ENCODE results near the gene EDARADD. TPM values are rescaled to one million over a fixed set of nuclear protein-coding genes. Genes with fewer than 3 reads are reported as not detected.

EDARADD gene
- total RNA-seq, 1 experiment from 2014 or later, result not detected

DNA sequence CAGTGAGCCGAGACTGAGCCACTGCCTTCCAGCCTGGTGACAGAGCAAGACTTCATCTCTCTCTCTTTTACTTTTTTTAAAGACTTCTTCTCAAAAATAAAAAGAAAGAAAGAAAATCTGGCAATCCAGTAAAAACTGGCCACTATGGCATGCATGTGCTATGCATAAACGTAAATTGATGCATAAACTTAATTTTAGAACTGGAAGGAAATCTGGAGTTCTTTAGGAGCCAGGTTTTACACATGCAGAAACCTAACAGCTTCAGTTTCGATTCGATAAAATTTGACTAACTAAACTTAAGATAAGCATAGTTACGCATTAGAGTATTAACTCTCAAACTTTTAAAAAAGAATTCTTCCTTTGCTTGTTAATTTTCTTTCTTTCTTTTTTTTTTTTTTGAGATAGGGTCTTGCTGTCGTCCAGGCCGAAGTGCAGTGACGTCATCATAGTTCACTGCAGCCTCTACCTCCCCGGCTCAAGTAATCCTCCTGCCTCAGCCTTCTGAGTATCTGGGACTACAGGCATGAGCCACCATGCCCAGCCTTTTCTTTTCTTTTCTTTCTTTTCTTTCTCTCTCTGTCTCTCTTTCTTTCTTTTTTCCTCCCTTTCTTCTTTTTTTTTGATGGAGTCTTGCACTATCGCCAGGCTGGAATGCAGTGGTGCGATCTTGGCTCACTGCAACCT, 117.8 kb downstream of the EDARADD start:
- no peaks in the 10 kb centered on the region for H3K27me3 ChIP-seq (replicated peaks)
- H3K36me3 ChIP-seq, result no peaks in the 10 kb centered on the region
- H3K27ac ChIP-seq, result no peak overlapping the region
- H3K4me1 ChIP-seq (replicated peaks), result peaks cover 19% of the 10 kb centered on the region
- no peak for DNase-seq (ENCODE audit: low read depth in 1 of 2, low spot score in 2 of 2)
- H3K9me3 ChIP-seq (replicated peaks), result no peaks in the 10 kb centered on the region
- H3K4me3 ChIP-seq, result no peak overlapping the region

DNA sequence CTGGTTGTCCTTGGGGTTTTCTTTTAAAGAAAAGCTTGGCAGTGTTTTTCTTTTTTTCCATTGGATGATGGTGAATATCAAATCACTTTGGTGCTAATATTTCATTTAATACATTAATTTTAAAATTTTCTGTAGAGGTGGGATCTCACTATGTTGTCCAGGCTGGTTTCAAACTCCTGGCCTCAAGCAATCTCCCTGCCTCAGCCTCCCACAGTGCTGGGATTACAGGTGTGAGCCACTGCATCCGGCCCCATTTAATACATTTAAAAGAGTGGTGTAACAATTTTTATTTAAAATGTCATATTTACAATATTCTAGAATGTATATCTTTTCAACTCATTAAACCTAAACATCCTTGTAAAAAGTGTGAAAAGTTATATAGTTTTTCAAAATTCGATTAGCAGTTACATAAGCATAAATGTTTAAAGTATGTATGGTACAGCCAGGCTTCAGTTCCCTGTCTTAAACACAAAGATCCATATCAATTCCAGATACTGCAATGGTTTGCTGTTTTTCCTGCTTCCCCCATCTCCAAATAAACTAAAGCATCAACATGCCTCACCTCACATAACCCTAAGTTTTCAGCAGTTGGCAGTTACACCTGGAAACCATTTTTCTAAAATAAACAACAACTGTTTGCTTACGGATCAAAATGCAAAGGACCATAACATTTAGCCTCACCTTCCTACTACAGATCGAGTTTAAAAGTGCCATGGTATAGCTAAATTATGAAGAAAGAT, 120.8 kb downstream of the EDARADD start:
- Histone ChIP-seq H3K27me3 (replicated peaks) (no peaks in the 10 kb centered on the region), H3K4me1 (replicated peaks) (peaks cover 22% of the 10 kb centered on the region), H3K9me3 (replicated peaks) (no peaks in the 10 kb centered on the region), H3K4me3 (no peak overlapping the region), H3K27ac (no peak overlapping the region), H3K36me3 (no peaks in the 10 kb centered on the region)
- no peak for DNase-seq (ENCODE audit: low read depth in 1 of 2, low spot score in 2 of 2)

DNA sequence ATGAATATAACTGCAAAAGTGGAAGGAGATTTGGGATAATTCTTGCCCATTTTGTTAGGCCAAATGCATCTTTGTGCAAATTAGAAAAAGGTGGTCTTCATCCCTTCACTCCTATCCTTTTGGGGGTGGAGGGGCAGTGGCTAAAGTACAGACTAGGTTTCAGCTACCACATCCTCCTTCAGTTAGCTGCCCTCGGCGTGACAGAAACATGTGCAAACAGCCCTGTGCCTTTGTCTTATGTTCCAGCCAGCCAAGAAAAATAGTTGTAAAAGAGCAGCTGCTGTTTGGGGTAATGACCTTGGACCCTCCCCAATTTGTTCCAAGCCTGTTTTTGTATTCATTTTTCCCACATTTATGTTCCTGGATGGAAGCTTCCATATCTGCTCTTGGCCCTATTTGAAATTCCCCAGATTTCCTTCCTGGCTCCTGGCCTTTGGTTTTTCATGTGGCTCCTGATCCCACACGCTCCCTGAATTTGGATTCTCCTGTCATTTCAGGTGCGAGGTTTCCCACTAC, 121.4 kb downstream of the EDARADD start:
- Histone ChIP-seq H3K27ac (no peak overlapping the region), H3K4me1 (replicated peaks) (peaks cover 22% of the 10 kb centered on the region), H3K4me3 (no peak overlapping the region), H3K36me3 (no peaks in the 10 kb centered on the region), H3K27me3 (replicated peaks) (no peaks in the 10 kb centered on the region), H3K9me3 (replicated peaks) (no peaks in the 10 kb centered on the region)
- DNase-seq (ENCODE audit: low read depth in 1 of 2, low spot score in 2 of 2), result no peak

DNA sequence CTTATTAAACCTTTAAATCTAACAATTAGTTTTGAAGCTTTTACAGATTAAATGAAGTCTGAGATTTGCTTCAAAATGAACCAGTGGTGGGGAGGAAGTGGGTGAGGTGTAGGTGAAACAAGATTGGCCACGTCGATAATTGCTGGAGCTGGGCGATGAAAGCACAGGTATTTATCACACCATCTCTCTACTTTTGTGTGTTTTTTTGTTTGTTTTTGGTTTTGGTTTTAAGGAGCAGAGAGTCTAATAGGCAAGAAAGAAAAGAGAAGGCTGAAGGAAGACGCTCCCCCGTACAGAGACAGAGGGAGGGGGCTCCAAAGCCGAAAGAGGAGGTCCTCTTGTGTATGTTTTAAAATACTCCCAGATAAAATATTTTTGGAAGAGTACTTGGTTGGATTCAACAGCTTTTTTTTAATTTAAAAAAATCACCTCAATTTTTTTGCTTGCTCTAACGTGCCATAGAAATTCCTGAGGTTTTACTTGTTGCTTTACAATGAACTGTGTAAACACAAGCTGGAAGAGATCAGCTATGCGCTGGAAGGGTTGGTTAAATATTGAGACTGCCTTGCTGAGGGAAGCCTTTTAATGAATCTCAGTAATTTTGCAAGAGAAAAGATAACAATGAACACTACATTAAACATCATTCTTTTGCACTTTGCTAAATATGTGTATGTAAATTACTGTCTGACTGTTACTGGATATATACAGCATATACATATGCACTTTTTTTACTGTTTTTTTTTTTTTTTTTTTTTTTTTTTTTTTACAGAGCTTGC, 123.0 kb downstream of the EDARADD start:
- no peaks in the 10 kb centered on the region for H3K27me3 ChIP-seq (replicated peaks)
- peaks cover 22% of the 10 kb centered on the region for H3K4me1 ChIP-seq (replicated peaks)
- no peaks in the 10 kb centered on the region for H3K36me3 ChIP-seq
- H3K9me3 ChIP-seq (replicated peaks), result no peaks in the 10 kb centered on the region
- peak in 1 of 2 experiments; percentile 81 for DNase-seq (ENCODE audit: low read depth in 1 of 2, low spot score in 2 of 2)
- H3K4me3 ChIP-seq, result peak overlapping the region; percentile 4
- H3K27ac ChIP-seq, result peak overlapping the region; percentile 46

DNA sequence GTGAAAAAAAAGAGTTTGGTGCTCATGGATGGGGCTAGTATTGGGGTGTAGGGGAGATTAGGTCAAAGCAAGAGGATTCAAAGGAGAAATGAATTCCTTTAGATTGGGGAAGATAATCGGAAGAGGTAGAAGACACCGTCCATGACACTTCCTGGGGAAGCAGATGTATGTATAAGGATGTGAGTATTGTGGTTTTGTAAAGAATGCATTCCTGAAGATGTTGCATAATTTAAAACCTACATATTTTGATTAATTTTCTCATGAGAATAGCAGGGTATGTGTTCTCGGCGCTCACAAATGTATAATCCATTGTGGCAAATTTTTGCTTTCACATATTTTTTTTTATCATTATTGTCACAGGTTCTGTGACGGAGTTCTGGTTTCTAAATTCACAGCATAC, 124.2 kb downstream of the EDARADD start:
- Histone ChIP-seq H3K9me3 (replicated peaks) (no peaks in the 10 kb centered on the region), H3K36me3 (no peaks in the 10 kb centered on the region), H3K4me1 (replicated peaks) (peaks cover 32% of the 10 kb centered on the region), H3K27ac (no peak overlapping the region), H3K27me3 (replicated peaks) (no peaks in the 10 kb centered on the region), H3K4me3 (no peak overlapping the region)
- no peak for DNase-seq (ENCODE audit: low read depth in 1 of 2, low spot score in 2 of 2)

DNA sequence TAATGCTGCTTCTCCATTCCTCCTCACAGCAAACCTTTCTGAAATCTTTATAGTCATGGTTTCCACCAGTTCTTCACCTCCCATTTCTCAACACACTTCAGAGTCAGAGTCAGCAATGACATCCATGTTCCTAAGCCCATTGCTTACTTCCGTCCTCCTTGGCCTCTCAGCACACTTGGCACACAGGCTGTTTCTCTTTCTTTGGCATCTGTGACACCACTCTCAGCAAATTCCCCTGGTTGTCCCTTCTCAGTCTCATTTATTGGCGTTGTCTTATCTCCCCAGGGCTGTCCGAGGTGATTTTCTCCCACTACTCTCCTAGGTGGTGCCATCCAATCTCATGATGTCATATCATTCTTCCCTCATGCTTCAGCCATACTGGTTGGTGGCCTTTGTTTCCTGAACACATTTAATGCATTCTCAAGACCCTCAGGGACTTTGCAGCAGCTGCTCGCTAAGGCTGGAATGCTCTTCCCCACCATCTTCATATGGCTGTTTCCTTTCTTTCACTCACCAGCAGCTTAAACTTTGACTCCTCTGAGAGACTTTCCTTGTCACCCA, 126.4 kb downstream of the EDARADD start:
- DNase-seq (ENCODE audit: low read depth in 1 of 2, low spot score in 2 of 2), result no peak

DNA sequence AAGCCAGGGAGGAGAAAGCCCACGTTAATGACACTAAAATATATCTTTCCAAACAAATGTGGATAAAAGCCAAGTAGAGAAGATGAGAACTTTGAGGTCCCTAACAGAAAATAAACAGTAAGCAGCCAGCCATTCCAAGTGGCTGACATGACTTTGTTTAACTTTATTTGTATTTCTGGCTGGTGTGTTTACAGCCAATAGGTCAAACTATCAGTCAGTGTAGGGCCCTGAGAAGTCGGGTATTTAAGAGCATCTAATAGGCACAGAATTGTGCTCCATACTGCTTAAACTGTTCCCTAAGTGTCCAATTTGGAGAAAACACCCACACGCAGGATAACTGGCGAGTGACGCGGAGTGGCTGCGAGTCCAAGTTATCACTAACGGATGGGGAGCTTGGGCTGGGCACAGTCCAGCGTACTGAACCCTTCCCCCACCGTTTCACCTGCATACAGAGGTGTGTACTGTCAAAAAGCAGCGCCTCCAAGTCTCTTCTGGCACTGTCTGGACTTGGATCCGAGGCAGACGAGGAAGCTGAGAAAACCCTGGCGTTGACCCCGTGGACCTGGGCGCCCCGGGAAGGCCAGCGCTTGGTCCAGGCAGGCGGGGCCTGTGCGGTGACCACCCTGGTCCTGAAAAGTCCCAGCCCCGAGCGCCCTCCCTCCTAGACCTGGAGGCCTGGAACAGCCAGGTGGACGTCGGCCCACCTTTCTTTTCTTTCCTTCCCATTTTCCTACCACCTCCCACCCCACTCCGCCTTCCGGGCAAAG, 129.0 kb downstream of the EDARADD start:
- peaks cover 15% of the 10 kb centered on the region for H3K36me3 ChIP-seq
- no peaks in the 10 kb centered on the region for H3K27me3 ChIP-seq (replicated peaks)
- H3K27ac ChIP-seq, result peak overlapping the region; percentile 56
- H3K4me3 ChIP-seq, result peak overlapping the region; percentile 71
- peak in 1 of 2 experiments; percentile 52 for DNase-seq (ENCODE audit: low read depth in 1 of 2, low spot score in 2 of 2)
- H3K4me1 ChIP-seq (replicated peaks), result peaks cover 19% of the 10 kb centered on the region
- no peaks in the 10 kb centered on the region for H3K9me3 ChIP-seq (replicated peaks)

More for the DNA sequence above, 126.4 kb downstream of the EDARADD start:
- Histone ChIP-seq H3K4me1 (replicated peaks) (peaks cover 30% of the 10 kb centered on the region), H3K9me3 (replicated peaks) (no peaks in the 10 kb centered on the region), H3K27me3 (replicated peaks) (no peaks in the 10 kb centered on the region), H3K36me3 (no peaks in the 10 kb centered on the region; the same call in 1 of the 2 replicates), H3K27ac (no peak overlapping the region), H3K4me3 (no peak overlapping the region)

DNA sequence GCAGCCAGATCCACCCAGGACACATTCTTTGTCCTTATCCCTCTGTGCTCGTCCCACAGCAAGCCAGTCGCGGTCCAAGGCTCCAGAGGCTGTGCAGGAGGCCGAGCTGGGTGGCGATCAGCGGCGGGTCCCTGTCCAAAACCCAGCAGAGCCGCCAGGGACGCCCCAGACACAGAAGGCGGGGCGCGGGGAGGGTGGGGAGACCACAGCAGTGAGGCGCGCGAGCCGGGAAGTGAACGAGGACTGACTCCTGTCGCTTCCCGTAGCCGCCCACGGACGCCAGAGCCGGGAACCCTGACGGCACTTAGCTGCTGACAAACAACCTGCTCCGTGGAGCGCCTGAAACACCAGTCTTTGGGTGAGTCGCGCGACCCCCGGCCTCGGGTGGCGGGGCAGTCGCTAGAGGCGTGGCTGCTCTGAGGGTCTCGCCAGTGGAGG, 129.6 kb downstream of the EDARADD start, which contains the start of gene LGALS8:
TSS of gene LGALS8 (plus strand) at position 279 of the 438 bp plus-strand sequence. CDS start 2,089 bp downstream, outside the sequence.
- DNase-seq (ENCODE audit: low read depth in 1 of 2, low spot score in 2 of 2), result peak; percentile 77 to 87
- Histone ChIP-seq H3K4me3 (peak within 1 kb of the TSS; percentile 71), H3K27me3 (replicated peaks) (no peaks in the 10 kb centered on the region), H3K36me3 (peaks cover 15% of the 10 kb centered on the region), H3K9me3 (replicated peaks) (no peaks in the 10 kb centered on the region), H3K27ac (peak within 1 kb of the TSS; percentile 56), H3K4me1 (replicated peaks) (peaks cover 13% of the 10 kb centered on the region)

DNA sequence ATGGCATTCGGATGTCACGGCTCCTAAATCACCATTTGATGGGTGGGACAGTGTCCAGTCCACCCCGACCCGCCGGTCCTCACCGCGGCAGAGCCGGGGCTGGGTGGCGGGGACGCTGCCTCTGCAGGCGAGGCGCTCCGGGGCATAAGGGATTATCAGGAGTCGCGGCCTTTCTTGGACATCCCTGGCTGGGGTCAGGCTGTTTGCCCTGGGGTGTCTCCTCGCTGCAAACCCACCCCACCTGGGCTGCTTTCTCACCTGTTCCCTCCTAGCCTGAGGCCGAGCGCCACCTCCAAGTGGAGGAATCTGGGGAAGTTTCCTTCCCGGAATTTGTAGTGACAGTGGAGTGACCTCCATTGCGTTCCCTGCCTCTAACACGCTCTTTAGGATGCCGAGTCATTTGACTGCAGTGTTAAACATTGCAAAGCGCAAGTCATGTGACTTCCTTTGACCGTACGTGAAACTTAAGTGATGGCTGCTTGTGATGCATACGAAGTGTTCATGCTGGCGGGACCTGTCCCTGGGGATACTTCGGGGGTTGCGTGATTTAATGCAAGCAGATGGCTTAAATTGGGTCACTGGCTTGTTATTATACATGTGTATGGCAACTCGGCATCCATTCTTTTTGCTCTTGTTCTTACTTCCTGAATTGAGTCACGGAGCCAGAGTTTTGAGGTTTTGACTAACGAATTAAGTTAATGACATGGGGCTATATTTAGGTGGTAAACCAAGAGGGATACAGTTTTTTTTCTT, 130.2 kb downstream of the EDARADD start:
- Histone ChIP-seq H3K27me3 (replicated peaks) (no peaks in the 10 kb centered on the region), H3K4me1 (replicated peaks) (peaks cover 13% of the 10 kb centered on the region), H3K9me3 (replicated peaks) (no peaks in the 10 kb centered on the region), H3K27ac (peak overlapping the region; percentile 56), H3K36me3 (peaks cover 19% of the 10 kb centered on the region), H3K4me3 (peak overlapping the region; percentile 71)
- DNase-seq (ENCODE audit: low read depth in 1 of 2, low spot score in 2 of 2), result peak; percentile 53 to 61

DNA sequence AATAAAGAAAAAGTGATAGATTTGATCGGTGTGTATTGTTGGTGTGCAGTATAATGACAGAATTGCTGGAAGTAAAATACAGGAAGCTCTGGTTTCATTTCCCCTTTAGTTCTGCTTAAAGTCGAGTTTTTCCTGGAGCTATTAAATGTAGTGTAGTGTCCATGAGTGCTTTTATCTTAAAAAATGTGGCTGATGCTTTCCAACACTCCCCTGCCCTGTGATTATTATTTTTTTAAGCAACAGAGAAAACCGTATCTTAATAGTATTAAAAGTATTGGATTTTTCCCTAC, 130.8 kb downstream of the EDARADD start:
- no peak for DNase-seq (ENCODE audit: low read depth in 1 of 2, low spot score in 2 of 2)

DNA sequence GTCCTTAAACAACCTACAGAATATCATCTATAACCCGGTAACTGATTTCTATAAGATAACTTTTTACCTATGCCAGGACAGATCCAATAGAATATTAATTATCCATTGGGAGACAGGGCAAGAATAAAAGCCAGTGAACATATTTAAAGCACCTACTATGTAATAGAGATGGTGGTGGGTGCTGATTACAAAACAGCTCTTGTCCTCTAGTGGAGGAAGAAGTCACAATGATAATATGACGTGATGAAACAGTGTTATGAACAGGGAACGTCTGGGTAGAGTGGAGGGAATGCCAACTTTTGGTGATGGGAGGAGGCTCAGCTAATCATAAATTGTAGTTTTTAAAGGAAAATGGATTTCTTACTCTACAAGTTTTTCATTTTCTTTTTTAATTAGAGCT, 132.0 kb downstream of the EDARADD start:
- H3K4me1 ChIP-seq (replicated peaks), result peaks cover 13% of the 10 kb centered on the region
- H3K4me3 ChIP-seq, result no peak overlapping the region
- peaks cover 19% of the 10 kb centered on the region for H3K36me3 ChIP-seq
- DNase-seq (ENCODE audit: low read depth in 1 of 2, low spot score in 2 of 2), result no peak
- no peak overlapping the region for H3K27ac ChIP-seq
- no peaks in the 10 kb centered on the region for H3K9me3 ChIP-seq (replicated peaks)
- H3K27me3 ChIP-seq (replicated peaks), result no peaks in the 10 kb centered on the region

More for the DNA sequence above, 130.8 kb downstream of the EDARADD start:
- H3K4me3 ChIP-seq, result peak overlapping the region; percentile 71
- H3K27ac ChIP-seq, result peak overlapping the region; percentile 56
- peaks cover 19% of the 10 kb centered on the region for H3K36me3 ChIP-seq
- H3K9me3 ChIP-seq (replicated peaks), result no peaks in the 10 kb centered on the region
- no peaks in the 10 kb centered on the region for H3K27me3 ChIP-seq (replicated peaks)
- H3K4me1 ChIP-seq (replicated peaks), result peaks cover 13% of the 10 kb centered on the region

DNA sequence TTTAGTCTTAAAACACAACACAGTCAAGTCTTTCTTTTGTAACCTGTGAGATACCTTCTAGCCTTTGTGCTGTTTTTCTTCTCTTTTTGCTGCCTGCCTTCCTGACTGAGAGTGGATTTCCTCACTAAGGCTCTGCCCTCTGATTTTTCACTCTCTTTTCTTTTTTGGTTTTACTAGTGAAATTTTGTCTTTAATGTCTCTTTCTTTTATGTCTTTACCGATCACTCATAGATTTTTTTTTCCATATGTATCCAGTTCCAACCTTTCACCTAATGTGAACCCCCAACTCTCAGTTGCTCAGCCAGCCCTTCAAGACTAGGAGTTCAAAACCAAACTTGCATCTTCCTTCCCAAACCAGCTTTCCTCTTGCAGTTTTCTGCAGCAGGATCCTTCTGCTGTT, 136.2 kb downstream of the EDARADD start:
- H3K36me3 ChIP-seq, result peaks cover 27% of the 10 kb centered on the region
- peaks cover 9% of the 10 kb centered on the region for H3K4me1 ChIP-seq (replicated peaks)
- no peak overlapping the region for H3K27ac ChIP-seq
- H3K9me3 ChIP-seq (replicated peaks), result no peaks in the 10 kb centered on the region
- no peak overlapping the region for H3K4me3 ChIP-seq
- no peak for DNase-seq (ENCODE audit: low read depth in 1 of 2, low spot score in 2 of 2)
- no peaks in the 10 kb centered on the region for H3K27me3 ChIP-seq (replicated peaks)

Data from SJSA1 (cell line).